ENCODE data around the gene R3HDM2. TPM values are rescaled to one million over a fixed set of nuclear protein-coding genes. Genes with fewer than 3 reads are reported as not detected.

Gene R3HDM2
- polyA plus RNA-seq, 1 donor from 2014 or later, result 11.1 TPM

GRCh38 chr12:57454213-57454565, 23.3 kb upstream of the R3HDM2 start:
- no peaks in the 10 kb centered on the region for H3K36me3 ChIP-seq (ENCODE audit: insufficient read depth, low read length)
- no peaks in the 10 kb centered on the region for H3F3A ChIP-seq (ENCODE audit: insufficient read depth, low read length, poor library complexity, severe bottlenecking)
- H3K4me3 ChIP-seq (ENCODE audit: low read length), result no peak overlapping the region
- no peaks in the 10 kb centered on the region for H3K9me2 ChIP-seq (ENCODE audit: insufficient read depth, low read length)
- H3K27ac ChIP-seq (ENCODE audit: low read length), result no peak overlapping the region
- H2AFZ ChIP-seq (ENCODE audit: low read depth, low read length), result no peak overlapping the region
- H3K4me2 ChIP-seq (ENCODE audit: low read length), result no peak overlapping the region
- no peak overlapping the region for H3K9ac ChIP-seq (ENCODE audit: low read length)
- peaks cover under 1% of the 10 kb centered on the region for H3K27me3 ChIP-seq (ENCODE audit: insufficient read depth, low read depth, low read length)
- H3K79me2 ChIP-seq (replicated peaks; ENCODE audit: insufficient read depth, low read length), result no peaks in the 10 kb centered on the region
- no peaks in the 10 kb centered on the region for H4K20me1 ChIP-seq (ENCODE audit: insufficient read depth)
- H3K9me3 ChIP-seq (ENCODE audit: low read length), result no peaks in the 10 kb centered on the region
- TF ChIP-seq POLR2AphosphoS5 (IDR thresholded peaks at IDR 0.05) (no peak), MXI1 (conservative IDR thresholded peaks at IDR 0.05; ENCODE audit: poor library complexity, severe bottlenecking) (no peak), EP300 (conservative IDR thresholded peaks at IDR 0.05; ENCODE audit: poor library complexity, severe bottlenecking) (no peak), SMC3 (conservative IDR thresholded peaks at IDR 0.05; ENCODE audit: poor library complexity) (no peak), EZH2 (IDR thresholded peaks at IDR 0.05; ENCODE audit: borderline replicate concordance, insufficient read depth, low read length, poor library complexity, severe bottlenecking) (no peak), REST (IDR thresholded peaks at IDR 0.05; ENCODE audit: borderline replicate concordance) (no peak), RAD21 (conservative IDR thresholded peaks at IDR 0.05) (no peak), TAF1 (IDR thresholded peaks at IDR 0.05; ENCODE audit: low read depth) (no peak)
- TF ChIP-seq, protein P1, sequence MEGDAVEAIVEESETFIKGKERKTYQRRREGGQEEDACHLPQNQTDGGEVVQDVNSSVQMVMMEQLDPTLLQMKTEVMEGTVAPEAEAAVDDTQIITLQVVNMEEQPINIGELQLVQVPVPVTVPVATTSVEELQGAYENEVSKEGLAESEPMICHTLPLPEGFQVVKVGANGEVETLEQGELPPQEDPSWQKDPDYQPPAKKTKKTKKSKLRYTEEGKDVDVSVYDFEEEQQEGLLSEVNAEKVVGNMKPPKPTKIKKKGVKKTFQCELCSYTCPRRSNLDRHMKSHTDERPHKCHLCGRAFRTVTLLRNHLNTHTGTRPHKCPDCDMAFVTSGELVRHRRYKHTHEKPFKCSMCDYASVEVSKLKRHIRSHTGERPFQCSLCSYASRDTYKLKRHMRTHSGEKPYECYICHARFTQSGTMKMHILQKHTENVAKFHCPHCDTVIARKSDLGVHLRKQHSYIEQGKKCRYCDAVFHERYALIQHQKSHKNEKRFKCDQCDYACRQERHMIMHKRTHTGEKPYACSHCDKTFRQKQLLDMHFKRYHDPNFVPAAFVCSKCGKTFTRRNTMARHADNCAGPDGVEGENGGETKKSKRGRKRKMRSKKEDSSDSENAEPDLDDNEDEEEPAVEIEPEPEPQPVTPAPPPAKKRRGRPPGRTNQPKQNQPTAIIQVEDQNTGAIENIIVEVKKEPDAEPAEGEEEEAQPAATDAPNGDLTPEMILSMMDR (IDR thresholded peaks at IDR 0.05; ENCODE audit: poor library complexity, severe bottlenecking), result no peak

- Histone ChIP-seq H4K20me1 (ENCODE audit: insufficient read depth) (no peaks in the 10 kb centered on the region), H3F3A (ENCODE audit: insufficient read depth, low read length, poor library complexity, severe bottlenecking) (no peaks in the 10 kb centered on the region), H3K4me3 (ENCODE audit: low read length) (no peak overlapping the region), H3K27ac (ENCODE audit: low read length) (no peak overlapping the region), H3K9me3 (ENCODE audit: low read length) (no peaks in the 10 kb centered on the region), H3K27me3 (ENCODE audit: insufficient read depth, low read depth, low read length) (no peaks in the 10 kb centered on the region), H3K36me3 (ENCODE audit: insufficient read depth, low read length) (no peaks in the 10 kb centered on the region), H3K79me2 (replicated peaks; ENCODE audit: insufficient read depth, low read length) (no peaks in the 10 kb centered on the region), H3K9ac (ENCODE audit: low read length) (no peak overlapping the region), H2AFZ (ENCODE audit: low read depth, low read length) (no peak overlapping the region), H3K4me2 (ENCODE audit: low read length) (no peak overlapping the region), H3K9me2 (ENCODE audit: insufficient read depth, low read length) (no peaks in the 10 kb centered on the region)
- no peak for TF ChIP-seq MXI1 (conservative IDR thresholded peaks at IDR 0.05; ENCODE audit: poor library complexity, severe bottlenecking)
- peak; percentile 84 for TF ChIP-seq SMC3 (conservative IDR thresholded peaks at IDR 0.05; ENCODE audit: poor library complexity)
- TF ChIP-seq, protein P1 (IDR thresholded peaks at IDR 0.05; ENCODE audit: poor library complexity, severe bottlenecking), result peak; percentile 87
- TF ChIP-seq RAD21 (conservative IDR thresholded peaks at IDR 0.05), result peak; percentile 84
Observed at GRCh38 chr12:57452937-57453509, 22.2 kb upstream of the R3HDM2 start.

All from neural cell (in vitro differentiated cells).